ENCODE measurements around the gene NEK3.
"Not testable (repeated sequence)": the region's sequence is repeated elsewhere in the genome, so short reads cannot be mapped to it uniquely, and the experiment has no call there.

- not testable (repeated sequence) for TF ChIP-seq POLR2A, CTCF (IDR thresholded peaks at IDR 0.05)
Measured at GRCh38 chr13:52202506-52202905, 43.1 kb upstream of the NEK3 start.
